K562 treated with DMSO at 1 percent for 24 hours (cell line): Measurements from ENCODE around the gene RNASEH2B. TPM values are rescaled to one million over a fixed set of nuclear protein-coding genes. Genes with fewer than 3 reads are reported as not detected.

ENCODE experiments used
- total RNA-seq: library from RNA; unstranded; fragments of 300-600 nt; gene quantifications from 2 replicates; pipeline ENCODE4 v1.2.3, GENCODE V29; 2022; ENCODE audit warnings: low read depth; ENCODE audit not compliant: insufficient read depth

RNASEH2B gene, protein sequence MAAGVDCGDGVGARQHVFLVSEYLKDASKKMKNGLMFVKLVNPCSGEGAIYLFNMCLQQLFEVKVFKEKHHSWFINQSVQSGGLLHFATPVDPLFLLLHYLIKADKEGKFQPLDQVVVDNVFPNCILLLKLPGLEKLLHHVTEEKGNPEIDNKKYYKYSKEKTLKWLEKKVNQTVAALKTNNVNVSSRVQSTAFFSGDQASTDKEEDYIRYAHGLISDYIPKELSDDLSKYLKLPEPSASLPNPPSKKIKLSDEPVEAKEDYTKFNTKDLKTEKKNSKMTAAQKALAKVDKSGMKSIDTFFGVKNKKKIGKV
- total RNA-seq: 31.0 and 44.1 TPM in 2 replicates

DNA sequence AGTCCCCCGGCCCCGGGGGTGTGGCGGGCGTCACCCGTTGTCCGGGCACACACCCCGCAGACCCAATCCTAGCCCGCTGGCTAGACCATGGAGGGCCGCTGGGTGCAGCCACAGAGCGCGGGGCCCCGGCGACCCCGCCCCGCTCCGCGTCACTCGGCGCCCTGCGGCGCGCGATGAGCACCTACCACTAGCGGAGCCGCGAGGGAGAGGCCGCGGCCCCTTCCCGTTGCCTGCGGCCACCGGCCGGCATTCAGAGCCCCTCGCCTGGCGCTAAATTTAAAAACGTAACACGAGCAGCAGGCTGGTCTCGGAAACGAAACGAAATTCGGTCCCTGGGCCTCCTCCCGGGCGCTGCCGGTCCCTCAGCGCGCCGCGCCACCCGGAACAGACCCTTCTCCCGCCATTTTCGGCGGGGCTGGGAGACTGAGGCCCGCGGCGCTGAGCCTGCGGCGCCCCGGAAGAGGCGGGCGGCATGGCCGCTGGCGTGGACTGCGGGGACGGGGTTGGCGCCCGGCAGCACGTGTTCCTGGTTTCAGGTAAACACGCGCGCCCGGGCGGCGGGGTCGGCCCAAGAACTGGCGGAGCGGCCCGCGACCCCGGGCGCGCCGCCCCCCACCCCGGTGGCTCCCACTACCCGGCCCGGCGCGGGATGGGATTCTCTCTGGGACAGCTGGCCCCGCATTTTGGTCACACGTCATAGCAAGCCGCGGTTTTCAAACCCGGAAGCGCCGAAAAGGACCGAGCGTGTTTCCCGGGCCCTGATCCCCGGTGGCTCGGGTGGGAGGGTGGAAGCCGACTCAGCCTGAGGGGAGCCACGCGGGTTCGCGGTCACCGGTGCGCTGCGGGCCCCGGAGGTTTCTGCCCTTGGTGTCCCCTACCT lies at the start of gene RNASEH2B:
Gene RNASEH2B, plus strand, starts transcription at position 187 of the 880 bp plus-strand sequence. Its CDS starts 286 bp downstream, at position 473.

Other genes with a start within 250 kb of the RNASEH2B start
- 0.15 TPM in 1 of 2 replicates, not detected in the other for gene DLEU7, start 66.1 kb upstream of the RNASEH2B start, total RNA-seq
- gene C13orf42, start 201.5 kb downstream of the RNASEH2B start, total RNA-seq: not detected in 2 replicates